ENCODE data around the gene STX8.

DNA sequence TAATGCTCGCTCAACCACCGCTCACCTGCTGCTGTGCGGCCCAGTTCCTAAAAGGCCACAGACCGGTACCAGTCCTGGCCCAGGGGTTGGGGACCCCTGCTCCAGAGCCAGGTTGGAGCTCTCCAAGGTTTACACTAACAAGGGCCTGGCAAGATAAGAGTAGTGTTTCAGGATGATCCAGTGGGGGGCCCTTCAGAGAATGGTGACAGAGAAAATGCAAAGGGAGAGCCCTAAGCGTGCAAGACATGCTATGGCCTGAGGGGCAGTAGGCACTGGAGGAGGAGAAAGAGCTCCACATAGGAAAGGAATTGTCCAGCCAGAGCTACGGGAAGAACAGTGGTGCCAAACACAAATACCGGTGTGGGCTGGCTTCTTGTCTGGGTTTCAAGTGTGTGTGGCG, 233.4 kb downstream of the STX8 start:
- TF ChIP-seq TAF1 (IDR thresholded peaks at IDR 0.05; ENCODE audit: low read depth, low read length) (no peak), POLR2A (IDR thresholded peaks at IDR 0.05; ENCODE audit: low read depth, low read length) (no peak), SPI1 (IDR thresholded peaks at IDR 0.05; ENCODE audit: low read depth, low read length) (no peak), POLR2AphosphoS5 (IDR thresholded peaks at IDR 0.05; ENCODE audit: low read depth, low read length) (no peak)

All from GM12891 (cell line).